Suppressor macrophage treated with lipopolysaccharide for 4 hours (primary cell): ENCODE results near the gene P2RX3.

Experiments used
- DNase-seq: peaks from one replicate; pipeline ENCODE4 v3.0.0-alpha.2; 2020

P2RX3 gene

DNA sequence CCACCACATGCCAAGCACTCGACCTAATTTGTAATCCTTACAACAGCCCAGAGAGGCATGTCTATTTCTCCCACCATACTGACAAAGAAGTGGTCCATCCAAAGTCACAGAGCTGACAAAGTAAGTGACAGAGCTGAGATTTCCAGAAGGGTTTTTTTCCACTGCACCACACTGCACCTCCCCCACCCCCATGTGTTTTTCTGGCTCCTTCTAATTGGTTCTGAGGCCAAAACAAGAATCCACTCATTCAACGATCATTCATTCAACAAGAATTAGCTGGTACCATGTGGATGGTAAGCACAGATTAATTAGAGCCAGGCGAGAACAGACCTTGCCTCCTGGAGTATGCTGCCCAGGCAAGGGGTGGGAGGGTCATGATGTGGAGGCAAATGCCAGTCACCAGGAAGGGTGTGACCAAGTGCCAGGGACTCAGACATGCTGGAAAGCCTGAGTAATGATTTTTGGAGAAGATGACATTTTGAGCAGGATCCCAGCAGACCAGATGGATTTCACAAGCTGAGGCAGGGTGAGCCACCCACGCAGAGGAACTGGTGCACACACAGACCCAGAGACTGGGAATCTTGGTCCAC lies 67.2 kb downstream of the P2RX3 start:
- peak; percentile 91 for DNase-seq

GRCh38 chr11:57406337-57406904 lies 68.3 kb downstream of the P2RX3 start:
- peak; percentile 95 for DNase-seq

DNA sequence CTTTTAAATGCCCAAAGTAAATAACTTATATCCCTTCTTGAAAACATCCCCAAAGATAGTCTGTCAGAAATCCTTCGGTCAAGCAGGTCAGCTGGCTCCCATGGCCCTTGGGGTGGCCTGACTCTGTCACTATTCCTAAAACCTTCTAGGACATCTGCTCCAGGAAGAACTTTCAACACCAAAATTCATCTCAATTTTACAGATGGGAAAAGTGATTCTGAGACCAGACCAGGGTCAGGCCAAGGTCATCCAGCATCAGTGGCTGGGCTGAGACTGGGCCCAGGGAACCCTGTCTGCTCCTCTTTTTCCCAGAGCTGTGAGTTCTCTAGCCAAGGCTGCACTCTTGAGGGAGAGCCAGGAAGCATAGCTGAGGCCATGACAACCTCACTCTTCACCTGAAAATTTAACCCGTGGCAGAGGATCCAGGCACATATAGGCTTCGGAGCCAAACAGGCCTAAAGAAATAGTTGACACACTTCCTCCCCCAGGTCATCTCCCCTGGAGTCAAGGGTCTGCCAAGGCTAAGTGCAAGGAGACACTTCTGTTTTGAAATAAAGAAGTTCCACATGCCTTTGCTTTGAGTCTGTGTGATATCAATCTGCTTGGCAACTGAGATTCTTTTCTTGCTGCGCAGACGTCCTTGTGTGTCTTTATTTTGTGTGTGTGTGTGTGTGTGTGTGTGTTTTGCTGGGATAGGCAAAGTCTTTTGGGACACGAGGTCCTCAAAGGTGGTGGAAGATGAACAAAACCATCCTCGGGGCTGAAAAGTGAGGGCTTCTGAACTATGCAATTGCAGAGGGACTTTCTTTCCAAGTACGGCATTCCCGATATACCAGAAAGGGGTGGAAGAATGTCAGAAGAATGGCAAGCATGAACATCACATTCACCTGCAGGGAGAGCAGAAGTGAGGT lies 69.1 kb downstream of the P2RX3 start:
- DNase-seq = no peak

DNA sequence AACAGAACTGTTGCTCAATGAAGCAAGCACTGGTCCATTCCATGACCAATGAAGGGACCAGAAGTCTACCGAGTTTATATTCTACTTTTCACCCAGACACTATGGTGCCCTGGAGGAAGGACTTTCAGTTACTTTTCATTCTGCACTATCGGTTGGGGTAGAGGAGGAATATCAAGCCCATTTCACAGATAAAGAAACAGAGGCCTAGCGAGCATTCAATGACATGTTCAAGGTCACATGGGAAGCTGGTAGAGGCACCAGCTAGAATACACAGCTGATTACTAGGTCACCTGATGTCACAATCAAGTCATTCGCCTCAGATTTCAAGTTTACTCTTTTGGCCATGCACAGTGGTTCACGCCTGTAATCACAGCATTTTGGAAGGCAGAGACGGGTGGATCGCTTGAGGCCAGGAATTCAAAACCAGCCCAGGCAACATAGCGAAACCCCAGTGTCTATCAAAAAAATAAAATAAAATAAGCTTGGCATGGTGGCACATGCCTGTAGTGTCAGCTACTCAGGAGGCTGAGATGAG lies 69.9 kb downstream of the P2RX3 start:
- DNase-seq = no peak

DNA sequence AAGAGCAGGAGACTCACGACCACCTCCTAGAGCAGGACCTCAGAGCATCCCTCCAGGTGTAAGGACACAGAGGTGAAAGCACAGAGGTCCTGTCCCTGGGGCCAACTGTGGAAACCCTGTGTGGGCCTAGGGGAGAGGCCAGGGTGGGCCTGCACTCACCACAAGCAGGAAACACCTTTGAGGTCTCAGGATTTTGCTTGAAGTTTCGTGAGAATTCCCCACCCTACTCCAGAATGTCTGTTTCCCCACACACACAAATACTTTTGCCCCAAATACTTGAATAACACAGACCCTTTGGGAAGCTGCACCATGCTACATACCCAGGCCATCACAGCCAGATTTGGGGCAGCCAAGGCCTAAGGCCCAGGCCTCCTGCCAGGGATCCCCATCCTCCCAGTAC lies 70.6 kb downstream of the P2RX3 start:
- no peak for DNase-seq

DNA sequence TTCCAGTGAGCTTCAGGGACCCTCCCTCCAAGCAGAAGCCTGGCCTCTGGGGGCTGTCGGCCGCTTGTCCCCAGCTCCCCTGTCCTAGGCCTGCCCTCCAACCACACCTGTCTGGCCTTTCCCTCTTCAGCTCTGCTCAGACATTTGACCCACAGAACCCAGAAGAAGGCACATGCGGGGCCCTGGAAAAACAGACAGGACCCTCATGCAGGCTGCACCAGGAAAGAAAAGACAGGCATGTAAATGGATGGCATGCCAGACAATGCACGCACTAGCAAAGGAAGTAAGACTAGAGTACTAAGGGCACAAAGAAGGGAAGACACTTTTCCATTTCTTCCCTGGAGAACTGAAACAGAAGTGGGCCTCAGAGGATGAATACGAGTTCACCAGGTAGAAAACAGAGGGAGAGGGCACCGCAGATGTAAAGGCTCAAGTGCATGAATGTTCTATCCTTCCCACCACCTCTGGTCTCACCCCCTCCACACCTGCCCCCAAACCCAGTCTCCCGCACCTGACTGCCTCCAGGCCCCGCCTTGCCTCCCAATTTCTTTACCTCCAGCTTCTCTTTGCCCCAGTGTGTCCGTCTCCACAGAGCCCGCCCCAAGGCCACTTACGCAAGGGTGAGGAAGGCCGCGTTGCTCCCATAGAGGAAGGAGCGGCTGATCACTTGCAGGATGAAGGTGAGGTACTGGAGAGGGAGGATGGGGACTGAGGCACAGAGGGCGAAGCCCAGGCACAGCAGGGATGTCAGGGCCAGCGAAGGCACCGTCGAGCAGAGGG lies 71.4 kb downstream of the P2RX3 start:
- DNase-seq = no peak

GRCh38 chr11:57410287-57410686 lies 72.1 kb downstream of the P2RX3 start:
- peak; percentile 85 for DNase-seq

DNA sequence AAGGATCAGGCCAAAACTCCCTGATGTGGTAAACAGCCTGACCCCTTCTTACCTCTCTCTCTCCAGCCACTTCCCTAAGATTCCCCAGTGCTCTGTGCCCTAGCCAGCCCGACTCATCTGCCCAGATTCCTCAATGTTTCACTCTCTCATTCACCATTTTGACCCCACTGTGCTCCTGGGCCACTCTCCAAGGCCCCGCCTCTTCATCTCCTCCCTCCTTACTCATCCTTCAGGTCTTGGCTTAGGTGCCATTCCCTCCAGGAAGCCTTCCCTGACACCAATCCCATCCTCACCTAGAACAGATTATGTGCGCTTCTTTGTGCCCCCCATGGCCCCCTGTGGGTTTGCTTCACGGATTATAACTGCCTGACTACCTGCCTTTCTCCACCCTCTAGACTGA lies 75.5 kb downstream of the P2RX3 start:
- DNase-seq = no peak

GRCh38 chr11:57414612-57415212 lies 76.6 kb downstream of the P2RX3 start:
- no peak for DNase-seq

- DNase-seq = no peak
Observed at GRCh38 chr11:57416436-57416835, 78.3 kb downstream of the P2RX3 start.

GRCh38 chr11:57417056-57417455 lies 78.9 kb downstream of the P2RX3 start:
- DNase-seq = peak; percentile 45

GRCh38 chr11:57418131-57418530 lies 80.0 kb downstream of the P2RX3 start:
- no peak for DNase-seq

GRCh38 chr11:57419146-57419545 lies 81.0 kb downstream of the P2RX3 start:
- DNase-seq = peak; percentile 58

- no peak for DNase-seq
Observed at GRCh38 chr11:57421066-57421465, 82.9 kb downstream of the P2RX3 start.

DNA sequence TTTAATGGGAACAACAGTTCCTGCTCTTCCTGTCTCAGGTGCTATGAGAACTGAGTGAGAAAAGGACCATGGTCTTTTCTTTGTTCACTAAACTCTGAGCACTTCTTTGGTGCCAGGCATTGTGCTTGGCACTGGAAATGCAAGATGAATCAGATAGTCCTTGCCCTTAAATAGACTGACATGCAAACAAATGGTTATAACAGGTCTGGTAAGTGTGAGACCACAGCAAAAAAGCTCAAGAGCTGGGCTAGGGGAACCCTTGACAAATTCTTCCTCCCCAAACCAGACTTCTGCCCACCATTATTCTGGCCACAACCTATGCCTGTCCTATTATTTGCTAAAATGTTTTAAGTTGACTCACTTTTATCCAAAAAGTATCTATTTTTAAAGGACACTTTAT lies 83.7 kb downstream of the P2RX3 start:
- no peak for DNase-seq
